Thoracic aorta (tissue), 2 donors: ENCODE data around the gene LRMDA. TPM values are rescaled to one million over a fixed set of nuclear protein-coding genes. Genes with fewer than 3 reads are reported as not detected.

Experiments used
- ATAC-seq: fragments of 150-250 bp; one replicate; pipeline ENCODE4 v1.8.0; 2017; ENCODE audit warnings: low read depth; ENCODE audit not compliant: insufficient number of reproducible peaks, low FRiP score
- DNase-seq: peaks from one replicate; pipeline ENCODE4 v3.0.0-alpha.2; 2020; ENCODE audit warnings: low spot score
- H3K27ac ChIP-seq, 2 donors: fragments of 200-600 bp; sonication (generic); 1 replicate in 1 of 2; 2 replicates in 1 of 2; pipeline ENCODE4 v1.5.1; 2016; ENCODE audit warnings: mild to moderate bottlenecking in 2 of 2, moderate library complexity in 2 of 2
- H3K27me3 ChIP-seq: fragments of 200-600 bp; sonication (generic); replicated peaks from 2 replicates; pipeline ENCODE4 v1.6.0; 2016; ENCODE audit warnings: mild to moderate bottlenecking; ENCODE audit not compliant: insufficient read depth
- H3K36me3 ChIP-seq: fragments of 200-600 bp; sonication (generic); one replicate; pipeline ENCODE4 v1.5.1; 2016
- H3K4me1 ChIP-seq, 2 donors: fragments of 200-600 bp; sonication (generic); 1 replicate in 1 of 2; 2 replicates in 1 of 2; pipeline versions ENCODE4 v1.5.1 to v1.6.0; 2016; ENCODE audit warnings: low read depth in 2 of 2, mild to moderate bottlenecking in 1 of 2; ENCODE audit not compliant: control insufficient read depth in 1 of 2
- H3K4me3 ChIP-seq: fragments of 200-600 bp; sonication (generic); 2 replicates; pipeline ENCODE4 v1.5.1; 2016; ENCODE audit warnings: mild to moderate bottlenecking
- H3K9me3 ChIP-seq: fragments of 200-600 bp; sonication (generic); 2 replicates; pipeline ENCODE4 v1.5.1; 2016
- total RNA-seq, 2 donors: library from RNA; depleted of rRNA; stranded (reverse); fragments of >200 nt; gene quantifications; one replicate each; pipeline versions ENCODE4 v1.1.0 to v1.2.3, GENCODE V29; 2016
- TF ChIP-seq, protein P1 (sequence below): fragments of 200-600 bp; sonication (generic); IDR thresholded peaks from one replicate; pipeline ENCODE4 v1.5.1; 2019; ENCODE audit warnings: antibody characterized with exemption

LRMDA gene
- total RNA-seq, 2 donors from 2014 or later = 8.3 to 36.6 TPM

DNA sequence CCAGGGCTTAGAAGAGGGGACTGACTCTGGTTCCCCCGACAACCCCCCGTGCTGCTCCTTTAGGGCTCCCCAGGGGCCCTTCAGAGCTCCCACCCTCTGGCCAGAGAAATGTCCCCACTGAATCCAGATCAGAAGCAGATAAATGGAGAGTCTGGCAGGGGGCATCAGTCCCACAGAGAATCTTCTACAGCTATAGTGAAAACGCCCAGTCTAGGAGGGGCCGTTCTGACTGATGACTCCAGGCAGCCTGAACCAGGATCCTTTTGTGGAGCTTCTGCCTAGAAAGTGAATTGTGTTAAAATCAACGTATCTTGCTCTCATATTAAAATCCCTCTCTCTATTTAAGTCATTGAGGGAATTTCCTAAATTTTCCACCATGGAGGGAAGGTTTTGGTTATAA lies 471.4 kb downstream of the LRMDA start:
- Histone ChIP-seq H3K4me1 (no peaks in the 10 kb centered on the region), H3K9me3 (no peaks in the 10 kb centered on the region), H3K4me3 (no peak overlapping the region), H3K27me3 (no peaks in the 10 kb centered on the region), H3K36me3 (no peaks in the 10 kb centered on the region), H3K27ac (no peak overlapping the region)
- no peak for ATAC-seq
- TF ChIP-seq, protein P1, sequence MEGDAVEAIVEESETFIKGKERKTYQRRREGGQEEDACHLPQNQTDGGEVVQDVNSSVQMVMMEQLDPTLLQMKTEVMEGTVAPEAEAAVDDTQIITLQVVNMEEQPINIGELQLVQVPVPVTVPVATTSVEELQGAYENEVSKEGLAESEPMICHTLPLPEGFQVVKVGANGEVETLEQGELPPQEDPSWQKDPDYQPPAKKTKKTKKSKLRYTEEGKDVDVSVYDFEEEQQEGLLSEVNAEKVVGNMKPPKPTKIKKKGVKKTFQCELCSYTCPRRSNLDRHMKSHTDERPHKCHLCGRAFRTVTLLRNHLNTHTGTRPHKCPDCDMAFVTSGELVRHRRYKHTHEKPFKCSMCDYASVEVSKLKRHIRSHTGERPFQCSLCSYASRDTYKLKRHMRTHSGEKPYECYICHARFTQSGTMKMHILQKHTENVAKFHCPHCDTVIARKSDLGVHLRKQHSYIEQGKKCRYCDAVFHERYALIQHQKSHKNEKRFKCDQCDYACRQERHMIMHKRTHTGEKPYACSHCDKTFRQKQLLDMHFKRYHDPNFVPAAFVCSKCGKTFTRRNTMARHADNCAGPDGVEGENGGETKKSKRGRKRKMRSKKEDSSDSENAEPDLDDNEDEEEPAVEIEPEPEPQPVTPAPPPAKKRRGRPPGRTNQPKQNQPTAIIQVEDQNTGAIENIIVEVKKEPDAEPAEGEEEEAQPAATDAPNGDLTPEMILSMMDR = no peak
- no peak for DNase-seq

DNA sequence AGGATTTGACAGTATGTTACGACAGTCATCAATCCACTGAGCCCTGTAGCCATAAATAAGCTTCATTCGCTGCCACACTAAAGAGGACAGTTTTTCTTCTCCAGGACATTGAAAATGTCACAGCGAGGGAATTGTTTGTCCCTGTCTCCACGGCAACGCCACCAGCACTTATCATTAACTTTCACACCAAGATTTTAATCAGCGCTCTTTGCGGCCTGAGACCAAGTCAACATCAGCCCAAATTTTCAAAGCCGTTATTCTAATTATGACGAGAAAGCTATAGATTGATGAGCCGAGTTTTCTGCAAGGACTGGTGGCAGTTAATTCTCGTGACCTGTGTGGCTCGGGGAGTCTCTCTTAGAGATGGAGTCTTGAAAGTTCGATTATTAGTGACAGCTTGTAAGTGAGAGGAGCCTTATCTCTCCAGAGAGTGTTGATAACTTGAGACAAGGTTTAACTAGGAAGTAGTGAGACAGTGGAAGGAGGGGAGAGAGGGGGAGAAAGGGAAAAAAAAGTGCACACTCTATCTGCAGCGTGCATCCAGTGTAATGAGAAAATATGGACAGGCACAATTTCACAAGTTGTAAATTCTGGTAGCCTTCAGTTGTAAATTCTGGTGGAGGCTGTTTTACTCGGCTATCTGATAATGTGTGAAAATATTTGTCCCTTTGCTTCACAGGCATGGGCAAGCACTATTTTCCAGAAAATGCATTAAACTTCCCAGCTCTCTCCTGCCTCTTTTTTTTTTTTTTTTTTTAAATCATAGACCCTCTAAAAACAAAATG lies 473.3 kb downstream of the LRMDA start:
- Histone ChIP-seq H3K27ac (no peak overlapping the region), H3K27me3 (no peaks in the 10 kb centered on the region), H3K4me3 (no peak overlapping the region), H3K9me3 (no peaks in the 10 kb centered on the region), H3K4me1 (no peaks in the 10 kb centered on the region), H3K36me3 (no peaks in the 10 kb centered on the region)
- DNase-seq (no peak), ATAC-seq (no peak)
- TF ChIP-seq, protein P1 = no peak

DNA sequence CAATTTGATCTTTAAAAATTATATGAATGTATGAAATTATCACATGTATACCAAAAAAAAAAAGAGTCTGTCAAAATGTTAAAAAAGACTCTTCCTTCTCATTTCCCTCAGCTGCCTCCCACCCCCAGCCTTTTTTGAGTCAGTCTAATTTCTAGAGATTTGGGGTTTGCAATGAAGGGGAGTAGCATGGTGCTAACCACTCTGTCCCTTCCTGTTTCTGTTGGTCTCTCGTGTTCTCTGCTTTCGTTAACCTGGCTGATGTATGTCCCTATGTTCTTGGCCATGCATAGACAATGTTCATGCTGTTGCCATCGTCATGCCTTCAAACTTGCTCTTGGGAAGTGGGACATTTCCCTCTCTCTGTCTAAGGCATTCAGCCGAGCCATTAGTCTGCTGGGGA lies 474.1 kb downstream of the LRMDA start:
- DNase-seq (no peak), ATAC-seq (no peak)
- H3K36me3 ChIP-seq = no peaks in the 10 kb centered on the region
- no peaks in the 10 kb centered on the region for H3K4me1 ChIP-seq
- TF ChIP-seq, protein P1 = no peak
- H3K4me3 ChIP-seq = no peak overlapping the region
- no peaks in the 10 kb centered on the region for H3K27me3 ChIP-seq
- no peak overlapping the region for H3K27ac ChIP-seq
- H3K9me3 ChIP-seq = no peaks in the 10 kb centered on the region

DNA sequence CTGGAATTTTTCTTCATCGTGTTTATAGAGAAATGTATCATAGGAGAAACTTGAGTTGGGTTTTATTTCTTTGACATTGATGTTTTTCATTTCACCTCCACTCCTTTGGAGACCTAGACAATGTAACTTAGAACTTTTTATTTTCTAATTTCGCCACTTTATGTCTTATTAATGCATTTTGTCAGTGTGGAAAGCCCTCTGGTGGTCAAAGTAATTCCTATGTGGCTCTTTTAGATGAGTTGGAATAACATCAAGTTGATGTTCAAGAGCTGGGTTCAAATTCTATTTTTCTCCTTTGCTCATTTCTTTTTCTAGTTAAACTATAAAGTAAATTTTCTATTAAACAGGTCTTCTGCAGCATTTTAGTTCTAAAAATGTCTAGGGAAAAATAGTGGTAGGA lies 478.6 kb downstream of the LRMDA start:
- H3K27me3 ChIP-seq = no peaks in the 10 kb centered on the region
- no peak for ATAC-seq
- no peak for DNase-seq
- H3K36me3 ChIP-seq = no peaks in the 10 kb centered on the region
- TF ChIP-seq, protein P1 = peak; percentile 74
- no peaks in the 10 kb centered on the region for H3K9me3 ChIP-seq
- H3K4me3 ChIP-seq = no peak overlapping the region
- no peaks in the 10 kb centered on the region for H3K4me1 ChIP-seq
- H3K27ac ChIP-seq = no peak overlapping the region

DNA sequence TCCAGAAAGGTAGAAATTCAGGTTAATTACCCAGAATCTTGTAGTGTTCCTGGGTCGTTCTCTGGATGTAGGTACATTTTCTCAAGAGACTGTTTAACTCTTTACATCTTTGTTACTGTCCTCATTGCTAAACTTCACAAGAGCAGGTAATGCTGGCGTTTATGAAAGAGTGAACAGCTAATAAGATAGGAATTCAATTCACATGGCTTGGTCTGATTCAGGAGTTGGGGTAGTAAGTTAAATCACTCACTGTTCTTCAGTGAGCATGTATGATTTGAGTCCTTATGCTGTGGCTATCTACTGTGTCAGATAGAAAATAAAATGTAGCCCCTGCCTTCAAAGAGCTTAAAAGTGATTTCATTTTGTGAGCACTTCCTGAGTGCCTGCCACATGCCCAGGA lies 480.0 kb downstream of the LRMDA start:
- TF ChIP-seq, protein P1 = no peak
- Histone ChIP-seq H3K4me1 (no peaks in the 10 kb centered on the region), H3K9me3 (no peaks in the 10 kb centered on the region), H3K27ac (no peak overlapping the region), H3K4me3 (no peak overlapping the region), H3K36me3 (no peaks in the 10 kb centered on the region), H3K27me3 (no peaks in the 10 kb centered on the region)
- ATAC-seq (no peak), DNase-seq (no peak)
